Thyroid gland (tissue), 4 donors: ENCODE measurements around the gene RXYLT1.

Experiments used
- POLR2A ChIP-seq, 2 donors: fragments of 450-650 bp; IDR thresholded peaks; one replicate each; pipeline ENCODE4 v1.6.1; 2017; ENCODE audit warnings: antibody characterized with exemption in 2 of 2, mild to moderate bottlenecking in 2 of 2, moderate library complexity in 1 of 2
- TF ChIP-seq, protein P1 (sequence below), 6 experiments: fragments of 200-600 bp in 3 of 6; fragments of 450-650 bp in 3 of 6; sonication (generic) in 3 of 6; IDR thresholded peaks; one replicate each; pipeline ENCODE4 v1.5.1; 2016 to 2019; ENCODE audit warnings: antibody characterized with exemption in 6 of 6, mild to moderate bottlenecking in 2 of 6, inconsistent platforms in 1 of 6, moderate library complexity in 1 of 6

DNA sequence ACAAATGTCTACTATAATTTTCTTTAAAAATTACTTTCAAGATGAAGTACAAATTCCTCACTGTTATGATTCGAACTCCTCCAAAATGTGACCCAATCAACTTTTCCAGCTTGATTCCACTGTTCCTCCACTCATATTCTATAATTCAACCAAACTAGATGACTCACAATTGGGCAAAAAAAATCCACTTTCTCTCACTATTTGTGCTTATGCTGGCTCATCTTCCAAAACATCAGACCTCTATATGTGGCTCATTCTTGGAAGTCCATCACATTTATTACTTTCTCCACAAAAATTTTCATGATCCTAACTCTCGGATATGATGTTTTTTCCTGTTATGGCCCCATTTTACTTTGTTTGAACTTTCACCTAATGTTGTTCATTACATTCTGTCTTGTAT, 26.9 kb upstream of the RXYLT1 start:
- TF ChIP-seq, protein P1, sequence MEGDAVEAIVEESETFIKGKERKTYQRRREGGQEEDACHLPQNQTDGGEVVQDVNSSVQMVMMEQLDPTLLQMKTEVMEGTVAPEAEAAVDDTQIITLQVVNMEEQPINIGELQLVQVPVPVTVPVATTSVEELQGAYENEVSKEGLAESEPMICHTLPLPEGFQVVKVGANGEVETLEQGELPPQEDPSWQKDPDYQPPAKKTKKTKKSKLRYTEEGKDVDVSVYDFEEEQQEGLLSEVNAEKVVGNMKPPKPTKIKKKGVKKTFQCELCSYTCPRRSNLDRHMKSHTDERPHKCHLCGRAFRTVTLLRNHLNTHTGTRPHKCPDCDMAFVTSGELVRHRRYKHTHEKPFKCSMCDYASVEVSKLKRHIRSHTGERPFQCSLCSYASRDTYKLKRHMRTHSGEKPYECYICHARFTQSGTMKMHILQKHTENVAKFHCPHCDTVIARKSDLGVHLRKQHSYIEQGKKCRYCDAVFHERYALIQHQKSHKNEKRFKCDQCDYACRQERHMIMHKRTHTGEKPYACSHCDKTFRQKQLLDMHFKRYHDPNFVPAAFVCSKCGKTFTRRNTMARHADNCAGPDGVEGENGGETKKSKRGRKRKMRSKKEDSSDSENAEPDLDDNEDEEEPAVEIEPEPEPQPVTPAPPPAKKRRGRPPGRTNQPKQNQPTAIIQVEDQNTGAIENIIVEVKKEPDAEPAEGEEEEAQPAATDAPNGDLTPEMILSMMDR (IDR thresholded peaks at IDR 0.05) = no peak
- no peak for TF ChIP-seq POLR2A (IDR thresholded peaks at IDR 0.05)
